Astrocyte of the cerebellum (primary cell): ENCODE measurements around the gene CARD6.

Experiments used
- DNase-seq: peaks from one replicate; pipeline ENCODE4 v3.0.0-alpha.2; 2011; ENCODE audit warnings: low read depth
- H3K4me3 ChIP-seq: 2 replicates; pipeline ENCODE4 v1.5.1; 2011; ENCODE audit warnings: mild to moderate bottlenecking, low read depth, low read length, moderate library complexity
- CTCF ChIP-seq: IDR thresholded peaks from 2 replicates; pipeline ENCODE4 v1.5.1; 2012; ENCODE audit warnings: low read length, low read depth, moderate library complexity, mild to moderate bottlenecking; ENCODE audit errors: missing control alignments
- in situ Hi-C: cut with HindIII; loops from 2 replicates; pipeline ENCODE4 v1.10.0; 2017; ENCODE audit warnings: low sequenced_read_pairs

CARD6 gene

DNA sequence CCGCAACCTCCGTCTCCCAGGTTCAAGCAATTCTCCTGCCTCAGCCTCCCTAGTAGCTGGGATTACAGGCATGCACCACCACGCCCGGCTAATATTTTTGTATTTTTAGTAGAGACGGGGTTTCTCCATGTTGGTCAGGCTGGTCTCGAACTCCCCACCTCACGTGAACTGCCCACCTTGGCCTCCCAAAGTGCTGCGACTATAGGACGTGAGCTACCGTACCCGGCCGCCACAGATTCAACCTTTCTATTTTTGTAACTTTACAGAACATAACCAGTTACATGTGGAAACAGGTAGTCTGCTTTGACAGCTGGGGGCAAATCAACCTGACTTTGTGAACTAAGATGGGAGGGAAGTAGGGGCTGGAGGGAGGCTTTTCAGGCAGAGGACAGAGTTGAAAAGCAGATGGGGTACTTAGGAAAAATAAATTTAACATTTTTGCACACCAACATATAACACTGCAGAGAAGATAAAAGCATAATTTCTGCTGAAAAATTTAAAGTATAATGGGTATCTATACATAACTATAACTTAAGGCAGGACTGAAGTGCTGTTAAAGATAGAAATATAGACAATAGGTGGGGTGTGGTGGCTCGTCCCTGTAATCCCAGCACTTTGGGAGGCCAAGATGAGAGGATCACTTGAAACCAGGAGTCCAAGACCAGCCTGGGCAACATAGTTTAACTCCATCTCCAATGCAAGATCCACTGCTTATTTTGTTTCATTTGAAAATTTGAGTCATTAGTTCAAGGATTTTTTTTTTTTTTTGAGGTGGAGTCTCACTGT is 11.2 kb upstream of the CARD6 start:
- in situ Hi-C loops, result no loop called here
- no peak for TF ChIP-seq CTCF

DNA sequence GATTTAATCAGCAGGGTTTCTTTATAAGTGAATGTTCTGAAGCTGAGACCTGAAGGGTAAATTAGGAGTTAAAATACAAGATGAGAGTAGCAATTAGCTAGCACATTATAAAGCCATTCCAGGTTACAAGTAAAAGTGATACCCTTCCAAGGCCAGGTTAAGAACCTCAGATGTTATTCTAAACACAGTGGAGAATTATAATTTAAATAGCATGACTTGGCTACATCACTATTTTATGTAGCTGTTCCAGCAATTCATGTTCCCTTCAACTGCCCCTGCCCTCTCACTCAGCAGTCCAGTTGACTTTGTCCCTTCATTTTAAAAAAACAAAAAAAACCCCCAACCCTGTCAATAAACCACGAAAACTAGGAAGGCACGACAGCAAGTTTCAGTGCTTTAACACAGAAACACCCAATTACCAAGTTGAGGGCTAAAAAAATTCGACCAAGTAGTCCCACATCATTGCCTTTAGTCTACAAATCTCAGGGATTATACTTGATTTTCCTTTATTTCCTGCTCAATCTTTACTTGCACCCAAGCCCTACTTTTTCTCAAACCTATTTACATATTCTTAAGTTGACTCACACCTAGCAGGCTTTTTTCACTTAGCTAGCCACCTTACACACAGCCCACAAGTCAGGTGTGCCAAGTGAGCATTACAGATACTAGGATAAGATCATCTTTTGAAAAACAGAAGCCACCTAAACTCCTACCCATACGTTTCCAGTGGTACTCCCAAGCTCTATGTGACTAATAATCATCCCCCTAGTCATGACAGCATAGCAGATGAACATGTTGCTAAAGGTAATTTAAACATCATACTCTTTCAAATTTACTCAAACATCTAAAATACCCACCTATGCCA is 9.6 kb upstream of the CARD6 start:
- no peak for DNase-seq
- no peak for TF ChIP-seq CTCF
- in situ Hi-C loops, result no loop called here
- no peak overlapping the region for H3K4me3 ChIP-seq

More for the DNA sequence above, 11.2 kb upstream of the CARD6 start:
- no peak overlapping the region for H3K4me3 ChIP-seq
- no peak for DNase-seq

DNA sequence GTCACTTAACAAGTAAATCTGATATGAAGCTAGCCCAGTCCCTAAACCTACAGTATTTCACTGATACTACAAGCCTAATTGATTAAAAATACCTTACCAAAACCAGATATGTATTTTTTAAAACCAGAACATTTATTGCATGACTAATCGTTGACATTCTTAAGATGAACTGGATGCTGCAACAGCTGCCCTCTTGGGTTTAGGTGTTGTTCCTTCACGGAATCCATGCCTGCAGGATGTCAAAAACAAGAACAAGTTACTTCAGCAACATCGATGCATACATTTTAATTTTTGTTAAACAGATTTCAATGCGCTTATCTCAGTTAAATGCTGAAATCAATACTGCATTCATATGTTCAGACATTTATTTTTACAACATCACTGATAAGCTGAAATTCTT is 8.8 kb upstream of the CARD6 start:
- in situ Hi-C loops, result no loop called here
- H3K4me3 ChIP-seq, result no peak overlapping the region
- DNase-seq, result no peak
- TF ChIP-seq CTCF, result no peak

DNA sequence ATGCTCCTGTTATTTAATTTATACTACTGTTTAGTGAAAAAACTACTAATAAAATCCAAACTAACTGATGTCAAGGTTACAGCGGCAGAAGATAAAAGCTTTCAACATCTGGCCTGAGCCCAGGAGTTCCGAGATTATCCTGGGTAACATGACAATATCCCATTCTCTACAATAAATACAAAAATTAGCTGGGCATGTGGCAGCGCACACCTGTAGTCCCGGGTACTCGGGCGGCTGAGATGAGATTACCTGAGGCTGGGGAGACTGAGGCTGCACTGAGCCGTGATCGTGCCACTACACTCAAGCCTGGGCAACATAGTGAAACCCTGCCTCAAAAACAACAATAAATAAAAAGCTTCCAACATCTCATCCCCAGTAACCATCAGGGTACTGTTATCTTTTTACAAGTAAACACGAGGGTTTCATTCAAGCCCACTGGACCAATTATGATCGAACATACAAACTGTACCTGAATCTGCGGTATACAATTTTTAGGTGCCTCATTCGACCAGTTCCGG is 7.4 kb upstream of the CARD6 start:
- DNase-seq, result no peak
- peak overlapping the region; percentile 76 for H3K4me3 ChIP-seq
- no peak for TF ChIP-seq CTCF
- in situ Hi-C loops, result no loop called here

DNA sequence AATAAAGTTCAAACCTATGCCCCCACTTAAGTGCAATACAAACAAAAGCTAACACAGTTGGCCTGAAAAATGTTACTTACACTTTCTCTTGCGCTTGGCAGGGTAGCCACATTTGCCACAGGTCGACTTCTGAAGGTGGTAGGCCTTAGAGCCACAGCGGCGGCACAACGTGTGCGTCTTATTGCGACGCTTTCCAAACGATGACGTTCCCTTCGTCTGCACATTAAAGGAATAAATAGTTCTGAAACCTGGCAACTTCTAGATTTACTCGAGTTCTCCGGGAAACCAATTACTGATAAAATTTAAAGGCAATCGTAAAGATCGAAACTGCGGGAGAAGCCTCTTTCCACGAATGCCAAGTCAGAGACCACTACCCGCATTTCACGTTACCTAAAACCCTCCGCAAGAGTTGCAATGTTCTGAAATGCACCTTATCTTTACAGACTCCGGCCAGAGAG is 6.7 kb upstream of the CARD6 start:
- TF ChIP-seq CTCF, result no peak
- in situ Hi-C loops, result no loop called here
- peak; percentile 12 for DNase-seq

More for the DNA sequence above, 6.7 kb upstream of the CARD6 start:
- H3K4me3 ChIP-seq, result peak overlapping the region; percentile 76
